H9 (cell line): ENCODE data around the gene ACSL3. TPM values are rescaled to one million over a fixed set of nuclear protein-coding genes. Genes with fewer than 3 reads are reported as not detected.

Experiments used
- DNase-seq: peaks from one replicate; pipeline ENCODE4 v3.0.0-alpha.2; 2017
- H2AFZ ChIP-seq: one replicate; pipeline ENCODE4 v1.6.1; 2013; ENCODE audit warnings: mild to moderate bottlenecking, low read length, control low read depth, moderate library complexity
- H2AK5ac ChIP-seq: 2 replicates; pipeline ENCODE4 v1.6.1; 2013; ENCODE audit warnings: low read length, control low read depth, mixed read lengths; ENCODE audit not compliant: insufficient read length
- H2BK120ac ChIP-seq: one replicate; pipeline ENCODE4 v1.6.1; 2013; ENCODE audit warnings: low read depth, mild to moderate bottlenecking, low read length, control low read depth, inconsistent platforms; ENCODE audit not compliant: poor library complexity, severe bottlenecking
- H2BK12ac ChIP-seq: 2 replicates; pipeline ENCODE4 v1.6.1; 2013; ENCODE audit warnings: low read length, control low read depth, mixed read lengths, low read depth; ENCODE audit not compliant: insufficient read length
- H2BK15ac ChIP-seq: 2 replicates; pipeline ENCODE4 v1.6.1; 2013; ENCODE audit warnings: low read depth, low read length, control low read depth
- H2BK20ac ChIP-seq: one replicate; pipeline ENCODE4 v1.6.1; 2013; ENCODE audit warnings: low read depth, mild to moderate bottlenecking, low read length, control low read depth, inconsistent platforms; ENCODE audit not compliant: poor library complexity, severe bottlenecking
- H2BK5ac ChIP-seq: 2 replicates; pipeline ENCODE4 v1.6.1; 2013; ENCODE audit warnings: low read length, control low read depth, mixed read lengths; ENCODE audit not compliant: insufficient read length
- H3K14ac ChIP-seq: 2 replicates; pipeline ENCODE4 v1.6.1; 2013; ENCODE audit warnings: low read length, control low read depth; ENCODE audit not compliant: insufficient read depth
- H3K18ac ChIP-seq: 2 replicates; pipeline ENCODE4 v1.6.1; 2013; ENCODE audit warnings: low read depth, mild to moderate bottlenecking, mixed read lengths, low read length, control low read depth; ENCODE audit not compliant: insufficient read length
- H3K23ac ChIP-seq: 2 replicates; pipeline ENCODE4 v1.6.1; 2013; ENCODE audit warnings: low read length, control low read depth, mixed read lengths, low read depth; ENCODE audit not compliant: insufficient read length
- H3K23me2 ChIP-seq: 2 replicates; pipeline ENCODE4 v1.6.1; 2013; ENCODE audit warnings: low read depth, mild to moderate bottlenecking, mixed read lengths, low read length, control low read depth; ENCODE audit not compliant: insufficient read length, poor library complexity, severe bottlenecking
- H3K27ac ChIP-seq: 2 replicates; pipeline ENCODE4 v1.5.1; 2013; ENCODE audit warnings: low read length, control low read depth, mixed read lengths, low read depth; ENCODE audit not compliant: insufficient read length
- H3K27me3 ChIP-seq: 2 replicates; pipeline ENCODE4 v1.6.1; 2013; ENCODE audit warnings: low read length, control low read depth, inconsistent platforms; ENCODE audit not compliant: insufficient read depth
- H3K4ac ChIP-seq: 2 replicates; pipeline ENCODE4 v1.6.1; 2013; ENCODE audit warnings: low read depth, mild to moderate bottlenecking, control low read depth, inconsistent platforms, low read length, moderate library complexity
- H3K4me1 ChIP-seq: 2 replicates; pipeline ENCODE4 v1.6.1; 2013; ENCODE audit warnings: low read length, control low read depth, inconsistent platforms; ENCODE audit not compliant: insufficient read depth
- H3K4me2 ChIP-seq: 2 replicates; pipeline ENCODE4 v1.6.1; 2013; ENCODE audit warnings: low read length, control low read depth, mixed read lengths; ENCODE audit not compliant: insufficient read length, insufficient read depth
- H3K56ac ChIP-seq: 2 replicates; pipeline ENCODE4 v1.6.1; 2013; ENCODE audit warnings: low read depth, mild to moderate bottlenecking, mixed read lengths, low read length, control low read depth; ENCODE audit not compliant: insufficient read length
- H3K79me1 ChIP-seq: 2 replicates; pipeline ENCODE4 v1.6.1; 2013; ENCODE audit warnings: low read depth, mild to moderate bottlenecking, moderate library complexity, low read length, control low read depth, inconsistent platforms; ENCODE audit not compliant: insufficient read depth, poor library complexity, severe bottlenecking
- H3K79me2 ChIP-seq: 2 replicates; pipeline ENCODE4 v1.6.1; 2013; ENCODE audit warnings: low read length, control low read depth, inconsistent platforms; ENCODE audit not compliant: insufficient read depth
- H3K9ac ChIP-seq: 2 replicates; pipeline ENCODE4 v1.6.1; 2013; ENCODE audit warnings: low read length, control low read depth, mixed read lengths; ENCODE audit not compliant: insufficient read length; ENCODE audit errors: extremely low read depth
- H3K9me3 ChIP-seq: one replicate; pipeline ENCODE4 v1.6.1; 2013; ENCODE audit warnings: low read depth, low read length, inconsistent platforms; ENCODE audit not compliant: control insufficient read depth
- H3T11ph ChIP-seq: one replicate; pipeline ENCODE4 v1.6.1; 2013; ENCODE audit warnings: mild to moderate bottlenecking, low read length, control low read depth, inconsistent platforms
- H4K20me1 ChIP-seq: one replicate; pipeline ENCODE4 v1.6.1; 2013; ENCODE audit not compliant: control insufficient read depth, insufficient read length, insufficient read depth
- H4K5ac ChIP-seq: 2 replicates; pipeline ENCODE4 v1.6.1; 2013; ENCODE audit warnings: low read depth, mild to moderate bottlenecking, mixed read lengths, low read length, control low read depth; ENCODE audit not compliant: insufficient read length
- H4K8ac ChIP-seq: replicated peaks from 2 replicates; pipeline ENCODE4 v1.6.1; 2013; ENCODE audit warnings: low read length, control low read depth, mixed read lengths, low read depth; ENCODE audit not compliant: insufficient read length
- H4K91ac ChIP-seq: 2 replicates; pipeline ENCODE4 v1.6.1; 2013; ENCODE audit warnings: low read depth, mild to moderate bottlenecking, moderate library complexity, mixed read lengths, low read length, control low read depth; ENCODE audit not compliant: insufficient read length
- H3K27ac Mint-ChIP-seq, 3 experiments: 2 replicates in 2 of 3; 3 replicates in 1 of 3; pipeline ENCODE4 v1.8.0; 2020 to 2021; ENCODE audit warnings: mixed read lengths in 3 of 3, mild to moderate bottlenecking in 1 of 3, moderate library complexity in 1 of 3
- H3K27me3 Mint-ChIP-seq: 2 replicates; pipeline ENCODE4 v1.8.0; 2021; ENCODE audit warnings: low read depth, mild to moderate bottlenecking, moderate library complexity, mixed read lengths
- H3K36me3 Mint-ChIP-seq, 3 experiments: 2 replicates in 2 of 3; 3 replicates in 1 of 3; pipeline ENCODE4 v1.8.0; 2020 to 2021; ENCODE audit warnings: low read depth in 3 of 3, mixed read lengths in 3 of 3; ENCODE audit not compliant: insufficient read depth in 1 of 3
- H3K4me1 Mint-ChIP-seq, 2 experiments: 2 replicates each; pipeline ENCODE4 v1.8.0; 2020; ENCODE audit warnings: mixed read lengths in 2 of 2
- H3K4me3 Mint-ChIP-seq, 2 experiments: 2 replicates in 1 of 2; 3 replicates in 1 of 2; pipeline ENCODE4 v1.8.0; 2020 to 2021; ENCODE audit warnings: mild to moderate bottlenecking in 2 of 2, mixed read lengths in 2 of 2, moderate library complexity in 1 of 2
- H3K9me3 Mint-ChIP-seq, 2 experiments: 2 replicates in 1 of 2; 3 replicates in 1 of 2; pipeline ENCODE4 v1.8.0; 2020; ENCODE audit warnings: mild to moderate bottlenecking in 2 of 2, mixed read lengths in 2 of 2, moderate library complexity in 1 of 2
- CTCF ChIP-seq: fragments of 200-600 bp; sonication (generic); conservative IDR thresholded peaks from 3 replicates; pipeline ENCODE4 v1.8.0; 2021; ENCODE audit warnings: antibody characterized with exemption, mild to moderate bottlenecking
- WGBS: extraction: QIAGEN DNeasy Blood & Tissue Kit; methylation state at CpG from one replicate; pipeline ENCODE4 v1.1.7; 2013; ENCODE audit warnings: missing lambda C conversion rate, low lambda C conversion rate, mixed read lengths; ENCODE audit not compliant: insufficient read length; ENCODE audit errors: extremely low coverage; 5-methylcytosine and 5-hydroxymethylcytosine counted together
- long read RNA-seq: library from polyadenylated mRNA; unstranded; transcript quantifications from one replicate; pipeline ENCODE4 v2.0.0, GENCODE V29; 2020
- total RNA-seq: library from RNA; stranded (reverse); gene quantifications from 2 replicates; pipeline ENCODE4 v1.2.1, GENCODE V29; 2021

ACSL3 gene
- 60.9 and 62.7 TPM in 2 replicates for total RNA-seq
- long read RNA-seq, full-length matches to known transcripts: 292 of 378 reads
- long read RNA-seq, partial matches to known transcripts: 58 of 378 reads
- long read RNA-seq, other reads (novel, unspliced or antisense): 28 of 378 reads

- DNase-seq: peak; percentile 98
- no peaks in the 10 kb centered on the region; the same call in 1 of the 2 replicates for H3K27me3 Mint-ChIP-seq
- Histone ChIP-seq H4K8ac (no peak within 1 kb of the TSS), H3K4ac (no peak within 1 kb of the TSS), H3K9ac (peak within 1 kb of the TSS; percentile 77), H4K20me1 (no peaks in the 10 kb centered on the region), H3K9me3 (no peaks in the 10 kb centered on the region), H3K18ac (peak within 1 kb of the TSS; percentile 77), H2BK120ac (no peak within 1 kb of the TSS), H3K27me3 (no peaks in the 10 kb centered on the region), H2BK12ac (no peak within 1 kb of the TSS), H4K91ac (no peak within 1 kb of the TSS), H2BK20ac (no peak within 1 kb of the TSS), H4K5ac (no peak within 1 kb of the TSS), H3K23me2 (peaks cover 7% of the 10 kb centered on the region), H3K4me1 (peaks cover 21% of the 10 kb centered on the region), H3K79me1 (no peaks in the 10 kb centered on the region), H3K4me2 (peak within 1 kb of the TSS; percentile 95), H3K79me2 (peaks cover 39% of the 10 kb centered on the region; the same call in 1 of the 2 replicates), H3K23ac (no peak within 1 kb of the TSS), H3K14ac (peak within 1 kb of the TSS; percentile 96), H2BK5ac (peak within 1 kb of the TSS; percentile 41), H2BK15ac (no peak within 1 kb of the TSS; the same call in 1 of the 2 replicates), H2AK5ac (no peak within 1 kb of the TSS), H2AFZ (no peak within 1 kb of the TSS), H3K27ac (no peak within 1 kb of the TSS), H3K56ac (no peak within 1 kb of the TSS), H3T11ph (no peak within 1 kb of the TSS)
- H3K4me1 Mint-ChIP-seq: peaks cover 7 to 8% of the 10 kb centered on the region in 2 experiments
- TF ChIP-seq CTCF: peak; percentile 30; the same call in 2 of the 3 replicates
- WGBS: no CpG with 5 or more reads among the region's 99 CpGs
- H3K9me3 Mint-ChIP-seq: no peaks in the 10 kb centered on the region; a peak in 1 of 5 replicates
- H3K36me3 Mint-ChIP-seq: peaks cover 0 to 4% (median 0%) of the 10 kb centered on the region in 3 experiments; a peak in 2 of 7 replicates
- H3K4me3 Mint-ChIP-seq: peak within 1 kb of the TSS in 1 of 2 experiments; percentile 79; a peak in 4 of 5 replicates
- H3K27ac Mint-ChIP-seq: peak within 1 kb of the TSS; percentile 92 to 98 (median 97)
Measured at GRCh38 chr2:222860740-222861410, at the start of gene ACSL3. Gene ACSL3, plus strand, starts transcription at chr2:222861036. Its CDS starts 47,737 bp downstream, at chr2:222908773.
